GM12865 (cell line): Measurements from ENCODE around the gene MRPL52.
"Not testable (repeated sequence)": the region's sequence is repeated elsewhere in the genome, so short reads cannot be mapped to it uniquely, and the experiment has no call there.

Experiments used
- DNase-seq: peaks from one replicate; pipeline ENCODE4 v3.0.0; 2010; ENCODE audit warnings: low read depth
- H3K4me3 ChIP-seq: 2 replicates; pipeline ENCODE4 v1.5.1; 2011; ENCODE audit warnings: mild to moderate bottlenecking, low read depth, low read length, control low read depth
- CTCF ChIP-seq: IDR thresholded peaks from 2 replicates; pipeline ENCODE4 v1.5.1; 2011; ENCODE audit warnings: low read length, control low read depth, low read depth, inconsistent platforms; ENCODE audit not compliant: insufficient read depth; ENCODE audit errors: missing control alignments

The MRPL52 gene

DNA sequence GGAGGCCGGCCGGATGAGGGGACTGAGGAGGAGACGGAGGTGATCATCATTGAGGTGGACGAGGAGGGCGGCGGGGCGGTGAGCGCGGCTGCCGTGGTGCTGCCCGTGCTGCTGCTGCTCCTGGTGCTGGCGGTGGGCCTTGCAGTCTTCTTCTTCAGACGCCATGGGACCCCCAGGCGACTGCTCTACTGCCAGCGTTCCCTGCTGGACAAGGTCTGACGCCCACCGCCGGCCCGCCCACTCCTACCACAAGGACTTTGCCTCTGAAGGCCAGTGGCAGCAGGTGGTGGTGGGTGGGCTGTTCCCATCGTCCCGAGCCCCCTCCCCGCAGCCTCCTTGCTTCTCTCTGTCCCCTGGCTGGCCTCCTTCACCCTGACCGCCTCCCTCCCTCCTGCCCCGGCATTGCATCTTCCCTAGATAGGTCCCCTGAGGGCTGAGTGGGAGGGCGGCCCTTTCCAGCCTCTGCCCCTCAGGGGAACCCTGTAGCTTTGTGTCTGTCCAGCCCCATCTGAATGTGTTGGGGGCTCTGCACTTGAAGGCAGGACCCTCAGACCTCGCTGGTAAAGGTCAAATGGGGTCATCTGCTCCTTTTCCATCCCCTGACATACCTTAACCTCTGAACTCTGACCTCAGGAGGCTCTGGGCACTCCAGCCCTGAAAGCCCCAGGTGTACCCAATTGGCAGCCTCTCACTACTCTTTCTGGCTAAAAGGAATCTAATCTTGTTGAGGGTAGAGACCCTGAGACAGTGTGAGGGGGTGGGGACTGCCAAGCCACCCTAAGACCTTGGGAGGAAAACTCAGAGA, 16.3 kb downstream of the MRPL52 start:
- DNase-seq = no peak
- no peak for TF ChIP-seq CTCF
- H3K4me3 ChIP-seq = no peak overlapping the region

DNA sequence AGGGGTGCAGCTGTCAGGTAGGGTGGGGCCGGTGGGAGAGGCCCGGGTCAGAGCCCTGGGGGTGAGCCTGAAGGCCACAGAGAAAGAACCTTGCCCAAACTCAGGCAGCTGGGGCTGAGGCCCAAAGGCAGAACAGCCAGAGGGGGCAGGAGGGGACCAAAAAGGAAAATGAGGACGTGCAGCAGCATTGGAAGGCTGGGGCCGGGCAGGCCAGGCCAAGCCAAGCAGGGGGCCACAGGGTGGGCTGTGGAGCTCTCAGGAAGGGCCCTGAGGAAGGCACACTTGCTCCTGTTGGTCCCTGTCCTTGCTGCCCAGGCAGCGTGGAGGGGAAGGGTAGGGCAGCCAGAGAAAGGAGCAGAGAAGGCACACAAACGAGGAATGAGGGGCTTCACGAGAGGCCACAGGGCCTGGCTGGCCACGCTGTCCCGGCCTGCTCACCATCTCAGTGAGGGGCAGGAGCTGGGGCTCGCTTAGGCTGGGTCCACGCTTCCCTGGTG, 17.2 kb downstream of the MRPL52 start:
- H3K4me3 ChIP-seq = no peak overlapping the region
- DNase-seq = no peak
- no peak for TF ChIP-seq CTCF

DNA sequence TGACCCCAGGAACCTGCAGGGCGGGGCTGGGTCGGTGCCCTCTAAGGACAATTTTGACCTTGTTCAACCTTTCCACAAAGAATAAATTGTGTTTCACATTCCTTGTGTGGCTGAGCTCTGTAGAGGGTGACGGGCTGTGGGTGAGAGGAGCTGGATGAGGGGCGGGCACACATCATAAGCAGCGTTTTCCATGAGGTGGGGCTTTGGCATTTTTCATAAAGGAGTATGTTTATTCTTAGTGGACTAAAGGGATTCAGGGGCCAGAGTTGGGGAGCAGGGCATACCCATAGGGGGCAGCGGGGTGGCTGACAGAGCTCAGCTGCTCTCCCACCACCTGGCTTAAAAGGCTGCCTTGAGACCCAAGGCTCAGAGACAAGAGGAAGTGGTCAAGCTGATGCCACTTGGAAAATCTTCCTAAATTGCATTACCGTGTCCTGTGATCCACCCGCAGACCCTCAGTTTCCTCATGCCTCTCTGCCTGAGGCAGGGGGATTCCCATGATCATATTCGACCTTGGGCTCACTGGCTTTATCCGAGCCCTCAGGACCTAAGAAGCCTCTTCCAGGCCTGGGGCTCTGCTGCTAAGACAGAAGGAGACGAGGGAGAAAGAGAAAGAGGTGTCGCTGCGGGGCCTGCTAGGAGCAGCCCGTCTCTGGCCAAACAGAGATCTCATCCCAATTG, 18.1 kb downstream of the MRPL52 start:
- no peak overlapping the region for H3K4me3 ChIP-seq
- DNase-seq = no peak

GRCh38 chr14:22848351-22849164, 18.9 kb downstream of the MRPL52 start:
- TF ChIP-seq CTCF = no peak
- H3K4me3 ChIP-seq = no peak overlapping the region
- no peak for DNase-seq

More for the DNA sequence above, 18.1 kb downstream of the MRPL52 start:
- no peak for TF ChIP-seq CTCF

DNA sequence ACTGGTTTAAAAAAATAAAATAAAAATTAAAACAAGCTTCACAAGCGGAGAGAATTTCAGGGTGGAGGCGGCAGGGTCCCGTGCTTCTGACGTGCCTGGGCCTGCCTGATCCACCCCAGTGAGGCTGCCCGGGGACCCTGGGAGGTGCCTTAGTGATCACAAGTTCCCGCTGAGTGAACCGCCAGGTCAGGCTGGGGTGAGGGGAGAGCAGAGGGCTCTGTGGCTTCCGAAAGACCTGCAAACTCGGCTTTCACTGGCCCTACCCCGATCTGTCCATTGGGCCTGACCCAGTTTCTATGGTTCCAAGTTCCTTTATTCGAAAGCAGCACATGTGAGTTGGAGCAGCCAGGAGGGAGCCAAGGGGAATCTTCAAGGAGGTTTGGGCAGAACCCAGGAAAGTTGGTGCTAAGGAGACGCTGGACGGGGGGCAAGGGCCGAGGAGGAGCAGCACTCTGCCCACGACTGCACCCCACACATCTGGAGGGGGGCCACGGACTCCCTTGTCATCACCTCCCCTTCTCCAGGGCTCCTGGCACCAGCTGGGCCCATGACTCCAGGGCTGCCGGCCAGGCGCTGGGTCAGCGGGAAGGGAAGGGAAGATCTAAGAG, 19.6 kb downstream of the MRPL52 start:
- no peak for TF ChIP-seq CTCF
- H3K4me3 ChIP-seq = no peak overlapping the region
- DNase-seq = no peak

GRCh38 chr14:22850944-22851764, 21.5 kb downstream of the MRPL52 start:
- TF ChIP-seq CTCF = no peak
- H3K4me3 ChIP-seq = no peak overlapping the region
- peak; percentile 32 for DNase-seq

DNA sequence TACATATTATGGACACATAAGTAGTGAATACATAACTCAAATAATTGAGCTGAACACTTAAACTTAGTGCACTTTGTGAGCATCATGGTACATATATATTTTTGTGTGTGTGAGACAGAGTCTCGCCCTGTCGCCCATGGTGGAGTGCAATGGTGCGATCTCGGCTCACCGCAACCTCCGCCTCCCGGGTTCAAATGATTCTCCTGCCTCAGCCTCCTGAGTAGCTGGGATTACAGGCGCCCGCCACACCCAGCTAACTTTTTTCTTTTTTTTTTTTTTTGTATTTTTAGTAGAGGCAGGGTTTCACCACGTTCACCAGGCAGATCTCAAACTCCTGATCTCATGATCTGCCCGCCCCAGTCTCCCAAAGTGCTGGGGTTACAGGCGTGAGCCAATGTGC, 22.5 kb downstream of the MRPL52 start:
- not testable (repeated sequence) for H3K4me3 ChIP-seq, DNase-seq
